Suppressor macrophage treated with lipopolysaccharide for 4 hours (primary cell): ENCODE results near the gene SYNJ2.

ENCODE experiments used
- DNase-seq: peaks from one replicate; pipeline ENCODE4 v3.0.0-alpha.2; 2020

The SYNJ2 gene

DNA sequence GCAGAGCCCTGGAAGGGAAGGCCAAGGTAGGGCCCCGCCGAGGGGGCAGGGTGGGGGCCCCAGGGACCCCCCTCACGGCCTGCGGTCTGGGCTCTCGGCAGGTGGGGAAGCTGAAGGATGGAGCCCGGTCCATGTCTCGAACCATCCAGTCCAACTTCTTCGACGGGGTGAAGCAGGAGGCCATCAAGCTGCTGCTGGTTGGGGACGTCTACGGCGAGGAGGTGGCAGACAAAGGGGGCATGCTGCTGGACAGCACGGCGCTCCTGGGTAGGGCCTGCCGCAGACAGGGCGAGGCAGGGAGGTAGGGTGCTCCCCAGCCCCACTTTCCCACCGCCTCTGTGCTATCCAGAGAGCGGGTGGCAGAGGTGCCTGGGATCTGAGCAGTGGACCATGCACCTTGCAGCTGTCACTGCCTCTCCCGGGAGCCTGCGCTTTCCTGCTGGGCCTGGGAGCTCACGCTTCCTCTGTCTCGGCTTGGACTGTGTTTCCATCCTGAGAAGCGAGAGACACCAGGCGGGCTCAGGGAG is 83.1 kb downstream of the SYNJ2 start:
- DNase-seq, result no peak

DNA sequence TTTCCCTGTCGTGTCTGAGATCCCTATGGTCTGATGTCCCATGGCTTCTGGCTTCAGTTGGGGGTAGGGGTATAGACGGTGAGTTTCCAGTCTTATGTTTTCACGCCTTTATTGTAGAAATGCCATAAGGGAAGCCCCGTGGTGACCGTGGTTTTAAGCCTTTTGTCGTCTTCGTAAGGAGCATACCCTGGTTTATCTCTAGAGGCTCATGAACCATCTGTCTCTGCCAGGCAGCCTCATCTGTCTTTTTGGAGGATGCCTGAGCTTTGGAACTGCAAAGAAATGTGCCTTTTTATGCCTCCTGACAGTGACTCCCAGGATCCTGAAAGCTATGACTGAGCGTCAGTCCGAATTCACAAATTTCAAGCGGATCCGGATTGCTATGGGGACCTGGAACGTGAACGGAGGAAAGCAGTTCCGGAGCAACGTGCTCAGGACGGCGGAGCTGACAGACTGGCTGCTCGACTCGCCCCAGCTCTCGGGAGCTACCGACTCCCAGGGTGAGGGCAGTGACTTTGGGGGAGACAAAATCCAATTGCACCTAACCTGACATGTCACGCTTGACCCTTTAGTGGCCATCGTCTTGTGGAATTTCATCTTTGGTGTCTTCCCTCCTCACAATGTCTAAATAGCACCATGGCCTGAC is 84.6 kb downstream of the SYNJ2 start:
- DNase-seq, result no peak

DNA sequence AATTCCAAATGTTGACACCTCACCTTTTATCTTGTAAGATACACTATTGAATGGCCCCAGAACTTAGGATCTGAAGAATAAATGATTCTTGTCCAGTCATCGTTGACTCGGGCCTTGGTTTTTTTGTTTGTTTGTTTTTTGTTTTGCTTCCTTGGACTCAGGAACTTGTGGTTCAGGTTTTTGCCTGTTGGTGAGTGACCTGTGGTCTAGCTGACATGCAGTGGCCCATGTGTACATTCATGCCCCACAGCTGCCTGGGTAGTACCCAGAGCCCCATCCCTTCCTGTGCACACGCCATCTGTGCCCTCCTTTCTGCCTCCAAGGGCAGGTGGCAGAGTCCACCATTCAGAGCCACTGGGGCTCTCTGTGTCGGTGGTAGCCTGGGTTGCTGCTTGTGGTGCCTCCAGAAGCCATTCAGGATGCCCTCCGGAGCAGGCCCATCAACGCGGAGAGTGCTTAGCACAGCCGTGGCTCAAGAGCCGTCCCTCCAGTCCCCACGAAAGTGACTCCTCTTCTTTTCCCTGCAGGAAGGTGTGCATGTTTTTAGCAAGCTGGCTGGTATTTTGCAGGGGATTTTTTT is 85.9 kb downstream of the SYNJ2 start:
- DNase-seq, result no peak

DNA sequence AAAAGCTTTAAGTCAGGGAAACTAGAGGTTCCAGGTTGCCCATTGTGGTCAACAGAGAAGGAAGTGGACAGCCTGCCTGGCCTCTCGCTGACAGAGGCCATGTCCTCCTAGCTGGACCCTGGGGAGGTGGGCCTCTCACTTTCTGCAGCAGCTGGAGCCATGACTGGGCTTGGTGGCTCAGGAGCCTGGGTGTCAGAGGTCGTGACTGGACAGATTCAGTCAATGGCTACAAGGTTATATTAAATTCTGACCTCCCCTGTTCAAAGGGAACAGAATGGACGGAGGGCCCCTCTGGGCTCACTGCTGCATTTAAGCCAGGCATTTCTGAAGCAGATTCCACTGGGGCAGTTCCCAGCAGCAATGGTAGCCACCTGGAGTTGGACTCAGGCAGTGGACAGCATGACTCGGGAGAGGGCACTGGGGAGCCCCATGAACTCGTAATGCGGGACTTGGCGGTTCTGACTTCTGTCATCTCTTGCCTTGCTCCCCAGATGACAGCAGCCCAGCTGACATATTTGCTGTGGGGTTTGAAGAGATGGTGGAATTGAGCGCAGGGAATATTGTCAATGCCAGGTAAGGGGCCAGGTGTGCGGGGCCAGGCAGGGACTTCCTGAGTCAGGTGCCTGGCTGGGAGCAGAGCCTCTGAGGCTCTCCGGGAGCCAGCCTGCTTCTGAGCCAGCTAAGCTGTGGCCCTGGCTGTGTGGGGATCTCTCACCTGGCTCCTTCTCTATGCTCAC is 86.7 kb downstream of the SYNJ2 start:
- DNase-seq, result no peak

DNA sequence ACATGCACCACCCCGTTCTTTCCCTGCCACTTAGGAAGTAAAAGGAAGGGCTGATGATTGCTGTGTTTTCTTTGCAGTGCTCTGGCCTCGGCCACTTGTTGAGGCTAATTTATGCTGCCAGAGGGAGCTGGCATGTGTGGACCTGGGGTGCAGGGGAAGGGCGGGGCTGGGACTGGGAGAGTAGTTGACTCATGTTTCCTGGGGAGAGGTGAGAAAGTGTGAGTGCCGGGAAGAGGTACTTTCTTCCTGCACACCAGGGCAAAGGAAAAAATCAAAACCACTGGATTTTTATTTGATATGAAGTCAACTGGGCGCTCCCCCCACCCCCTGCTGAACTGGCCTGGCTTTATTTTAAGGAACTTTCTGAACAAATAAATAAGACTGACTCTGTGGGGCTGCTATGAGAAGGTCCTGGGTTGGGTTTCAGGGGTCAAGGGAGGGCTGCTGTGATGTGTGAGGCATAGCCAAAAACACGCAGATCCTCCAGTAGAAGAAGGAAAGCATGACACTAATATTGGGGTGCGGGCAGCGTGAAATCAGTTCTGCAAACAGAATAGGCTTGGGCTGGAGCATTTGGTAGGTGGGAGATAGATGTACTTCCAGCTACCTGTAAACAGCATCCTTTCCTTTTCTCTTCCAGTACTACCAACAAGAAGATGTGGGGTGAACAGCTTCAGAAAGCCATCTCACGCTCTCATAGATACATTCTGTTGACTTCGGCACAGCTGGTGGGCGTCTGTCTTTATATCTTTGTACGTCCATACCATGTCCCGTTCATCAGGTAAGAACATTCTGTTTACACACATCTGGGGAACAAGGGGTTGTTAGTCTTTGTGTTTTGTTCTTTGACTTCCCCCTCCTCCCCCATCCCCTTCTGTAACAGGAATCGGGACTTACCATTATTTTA is 87.5 kb downstream of the SYNJ2 start:
- DNase-seq, result no peak

DNA sequence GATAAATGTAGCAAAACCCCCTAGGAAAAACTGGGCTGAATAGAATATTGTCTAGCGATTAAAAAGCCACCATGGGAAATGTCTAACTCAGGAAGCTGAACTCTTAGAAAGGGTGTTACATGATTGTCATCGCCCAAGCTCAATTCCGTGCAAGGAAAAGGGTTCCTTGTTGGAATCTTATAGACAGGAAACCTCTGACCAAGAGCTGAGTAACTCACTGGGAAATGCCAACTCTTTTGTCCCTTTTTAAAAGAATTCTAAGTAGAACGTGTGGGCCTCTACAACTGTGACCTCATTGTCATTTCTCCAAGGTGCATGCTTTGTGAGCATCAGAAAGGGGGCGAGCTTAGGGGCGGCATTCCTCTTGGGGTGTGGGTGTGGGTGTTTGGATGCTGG is 88.1 kb downstream of the SYNJ2 start:
- DNase-seq, result no peak

DNA sequence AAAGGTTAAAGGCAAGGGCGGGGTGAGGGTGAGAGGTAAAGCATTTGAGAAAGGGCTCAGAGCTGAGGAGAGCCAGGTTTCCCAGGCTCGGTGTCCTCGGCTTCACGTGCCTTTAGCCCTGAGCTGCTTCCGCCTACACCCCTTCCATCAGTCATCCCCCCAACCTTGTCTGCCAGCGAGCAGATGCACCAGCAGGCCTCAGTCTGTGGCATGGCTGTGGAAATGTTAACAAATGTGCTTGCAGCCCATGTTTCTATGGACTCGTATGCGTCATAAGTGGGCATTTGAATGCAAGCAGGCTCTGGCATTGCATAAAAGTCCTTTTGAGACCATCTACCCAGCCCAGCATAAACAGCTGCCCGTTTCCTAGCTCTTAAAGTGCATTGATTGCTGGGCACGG is 88.8 kb downstream of the SYNJ2 start:
- no peak for DNase-seq

DNA sequence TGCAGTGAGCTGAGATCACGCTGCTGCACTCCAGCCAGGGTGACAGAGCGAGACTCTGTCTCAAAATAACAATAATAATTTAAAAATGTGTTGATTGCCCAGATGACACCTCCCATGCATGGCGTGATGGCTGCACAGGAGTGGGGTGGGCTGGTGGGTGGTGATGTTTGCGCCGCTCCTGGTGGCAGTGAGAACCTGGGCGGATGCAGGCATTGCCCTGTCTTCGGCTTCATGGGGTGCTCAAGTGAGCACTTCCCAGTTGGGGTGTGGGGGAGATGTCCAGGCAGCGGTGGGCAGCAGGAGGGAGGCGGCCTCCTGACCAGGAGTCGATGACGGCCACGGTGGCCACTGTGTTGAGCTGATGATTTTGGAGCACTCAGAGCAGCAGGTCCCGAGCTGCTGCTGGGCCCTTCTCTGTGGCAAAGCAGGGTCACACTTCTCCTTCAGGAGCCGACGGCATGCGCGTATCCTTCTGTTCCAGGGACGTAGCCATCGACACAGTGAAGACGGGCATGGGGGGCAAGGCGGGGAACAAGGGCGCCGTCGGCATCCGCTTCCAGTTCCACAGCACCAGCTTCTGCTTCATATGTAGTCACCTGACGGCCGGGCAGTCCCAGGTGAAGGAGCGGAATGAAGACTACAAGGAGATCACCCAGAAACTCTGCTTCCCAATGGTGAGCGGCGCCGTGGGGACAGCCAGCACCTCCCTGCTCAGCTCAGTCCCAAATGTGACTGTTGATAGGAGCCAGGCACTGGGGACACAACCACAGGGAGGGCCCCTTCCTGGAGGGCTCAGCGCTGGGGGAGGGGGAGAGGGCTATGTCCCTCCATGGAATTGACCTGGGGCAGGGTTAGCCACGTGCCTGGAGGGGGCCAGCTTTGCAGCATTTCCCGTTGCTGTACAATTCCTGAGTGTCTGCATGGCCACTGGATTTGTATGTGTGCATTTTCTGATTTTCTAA is 89.7 kb downstream of the SYNJ2 start:
- DNase-seq, result no peak

DNA sequence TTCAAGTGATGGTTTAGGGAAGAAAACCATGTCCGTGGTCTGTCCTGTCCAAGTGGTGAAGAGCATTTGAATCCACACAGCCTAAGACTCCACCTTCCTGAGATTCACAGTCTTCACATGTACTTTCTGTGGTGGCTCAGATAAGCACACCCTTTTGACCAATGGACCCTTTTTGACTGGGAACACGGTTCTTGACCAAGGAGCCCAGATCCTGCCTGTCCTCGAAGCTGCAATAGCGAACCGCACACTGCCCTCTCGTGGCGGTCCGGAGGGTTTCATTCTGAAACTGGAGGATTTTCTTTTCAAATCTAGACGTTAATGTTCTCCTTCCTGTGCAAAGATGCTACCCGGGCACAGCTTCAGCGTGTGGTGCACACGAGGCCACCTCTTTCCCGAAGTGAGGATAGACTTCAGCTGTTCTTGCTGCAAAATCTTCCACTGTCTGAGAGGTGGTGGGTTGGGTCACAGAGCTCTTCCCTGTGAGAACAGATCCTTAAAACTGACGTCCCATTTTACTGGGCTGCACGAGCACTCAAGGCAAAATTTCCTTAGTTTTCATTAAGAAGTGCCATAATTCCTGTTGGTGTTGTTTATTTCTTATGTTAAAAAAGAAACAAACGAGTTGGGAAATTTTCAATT is 90.5 kb downstream of the SYNJ2 start:
- DNase-seq, result peak; percentile 76

DNA sequence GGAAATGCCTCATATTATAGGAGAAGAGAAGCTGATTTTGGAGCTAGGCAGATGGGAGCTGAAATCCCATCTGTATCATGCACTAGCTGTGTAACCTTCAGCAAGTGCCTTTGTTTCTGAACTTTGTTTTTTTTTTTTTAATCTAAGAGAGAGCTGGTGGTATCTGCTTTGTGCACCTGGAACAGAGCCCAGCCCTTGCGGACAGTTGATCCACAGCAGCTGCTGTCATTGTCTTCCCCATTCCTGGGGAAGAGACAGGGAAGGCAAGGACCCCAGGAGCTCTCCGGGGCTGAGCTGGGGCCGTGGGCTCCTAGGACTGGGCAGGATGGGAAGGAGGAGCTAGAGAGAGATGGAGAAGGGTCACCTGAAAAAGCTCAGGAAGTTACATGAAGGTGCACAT is 92.1 kb downstream of the SYNJ2 start:
- no peak for DNase-seq

DNA sequence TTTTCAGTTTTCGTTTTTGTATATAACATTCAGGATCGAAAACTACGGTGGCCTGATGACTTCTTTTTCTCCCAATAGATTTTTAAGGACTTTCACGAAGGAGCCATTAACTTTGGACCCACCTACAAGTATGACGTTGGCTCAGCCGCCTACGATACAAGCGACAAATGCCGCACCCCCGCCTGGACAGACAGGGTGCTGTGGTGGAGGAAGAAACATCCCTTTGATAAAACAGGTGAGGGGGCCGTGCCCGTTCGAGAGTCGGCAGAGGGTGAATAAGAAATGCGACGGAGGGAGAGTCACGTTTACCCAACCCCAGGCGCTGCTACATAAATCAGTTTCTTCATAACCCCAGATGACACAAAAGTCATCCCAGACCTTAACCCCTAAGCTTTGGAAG is 94.9 kb downstream of the SYNJ2 start:
- DNase-seq, result no peak

DNA sequence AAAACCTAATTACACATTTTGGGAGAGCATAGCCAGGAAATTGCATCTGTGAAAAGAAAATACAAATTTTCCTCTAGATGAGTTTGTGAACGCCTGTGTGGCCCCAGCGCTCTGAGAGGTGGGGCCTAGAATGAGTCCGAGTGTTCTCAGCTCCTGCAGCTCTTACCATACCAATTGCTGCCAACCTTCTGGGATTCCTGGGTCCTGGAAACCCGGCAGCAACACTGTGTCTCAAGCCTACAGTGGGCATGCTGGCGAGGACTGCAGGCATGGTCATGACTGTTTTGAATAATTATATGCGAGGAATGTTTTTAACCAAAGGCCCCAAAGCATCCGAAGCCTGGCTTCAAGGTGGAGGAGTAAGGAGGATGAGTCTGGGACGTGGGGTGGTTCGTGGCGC is 96.0 kb downstream of the SYNJ2 start:
- no peak for DNase-seq

DNA sequence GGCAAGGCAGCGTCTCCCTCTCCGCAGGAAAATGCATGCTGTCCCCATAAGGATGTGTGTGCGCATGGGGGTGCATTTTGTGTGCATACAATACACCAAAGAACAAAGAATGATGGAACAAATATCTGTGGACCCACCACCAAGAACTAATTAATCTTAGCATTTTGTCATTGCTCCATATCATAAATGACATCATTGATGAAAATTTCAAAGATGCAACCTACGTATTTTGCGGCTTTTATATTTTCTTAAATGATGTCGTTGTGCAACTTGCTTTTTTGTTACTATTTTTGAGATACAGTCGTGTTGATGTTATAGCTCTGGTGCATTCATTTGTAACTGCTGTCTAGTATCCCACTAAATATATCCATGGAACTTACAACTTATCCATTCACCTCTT is 96.7 kb downstream of the SYNJ2 start:
- DNase-seq, result no peak

DNA sequence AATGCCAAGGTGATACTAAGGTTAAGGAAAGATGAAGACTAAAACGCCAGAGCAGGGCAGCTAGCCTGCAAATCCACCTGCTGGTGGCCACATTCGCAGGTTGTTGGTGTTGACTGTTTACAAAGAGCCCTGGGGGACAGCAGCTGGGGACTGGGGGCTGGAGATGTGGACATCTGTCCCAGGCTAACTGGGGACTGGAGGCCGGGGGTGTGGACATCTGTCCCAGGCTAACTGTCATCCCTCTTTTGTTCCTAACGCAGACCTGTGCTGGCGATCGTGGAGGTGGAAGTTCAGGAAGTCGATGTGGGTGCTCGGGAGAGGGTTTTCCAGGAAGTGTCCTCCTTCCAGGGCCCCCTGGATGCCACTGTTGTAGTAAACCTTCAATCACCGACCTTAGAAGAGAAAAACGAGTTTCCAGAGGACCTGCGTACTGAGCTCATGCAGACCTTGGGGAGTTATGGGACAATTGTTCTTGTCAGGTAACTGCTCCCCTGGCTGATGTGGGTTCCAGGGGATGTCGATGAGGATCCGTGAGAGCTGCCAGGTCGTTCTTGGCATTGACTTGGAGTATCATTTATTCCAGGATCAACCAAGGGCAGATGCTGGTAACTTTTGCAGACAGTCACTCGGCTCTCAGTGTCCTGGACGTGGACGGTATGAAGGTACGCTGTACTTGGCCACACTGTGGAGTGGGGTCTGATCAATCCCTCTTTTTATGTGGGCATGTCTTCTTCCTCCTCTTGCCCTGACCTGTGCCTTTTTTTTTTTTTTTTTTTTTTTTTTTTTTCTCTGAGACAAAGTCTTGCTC is 99.4 kb downstream of the SYNJ2 start:
- no peak for DNase-seq

DNA sequence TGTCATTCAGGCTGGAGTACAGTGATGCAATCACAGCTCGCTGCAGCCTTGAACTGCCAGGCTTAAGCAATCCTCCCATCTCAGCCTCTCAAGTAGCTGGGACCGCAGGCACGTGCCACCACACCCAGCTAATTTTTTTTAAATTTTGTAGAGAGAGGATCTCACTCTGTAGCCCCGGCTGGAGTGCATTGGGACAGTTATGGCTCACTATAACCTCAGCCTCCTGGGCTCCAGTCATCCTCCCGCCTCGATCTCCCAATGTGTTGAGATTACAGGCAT is 99.9 kb downstream of the SYNJ2 start:
- peak; percentile 79 for DNase-seq

DNA sequence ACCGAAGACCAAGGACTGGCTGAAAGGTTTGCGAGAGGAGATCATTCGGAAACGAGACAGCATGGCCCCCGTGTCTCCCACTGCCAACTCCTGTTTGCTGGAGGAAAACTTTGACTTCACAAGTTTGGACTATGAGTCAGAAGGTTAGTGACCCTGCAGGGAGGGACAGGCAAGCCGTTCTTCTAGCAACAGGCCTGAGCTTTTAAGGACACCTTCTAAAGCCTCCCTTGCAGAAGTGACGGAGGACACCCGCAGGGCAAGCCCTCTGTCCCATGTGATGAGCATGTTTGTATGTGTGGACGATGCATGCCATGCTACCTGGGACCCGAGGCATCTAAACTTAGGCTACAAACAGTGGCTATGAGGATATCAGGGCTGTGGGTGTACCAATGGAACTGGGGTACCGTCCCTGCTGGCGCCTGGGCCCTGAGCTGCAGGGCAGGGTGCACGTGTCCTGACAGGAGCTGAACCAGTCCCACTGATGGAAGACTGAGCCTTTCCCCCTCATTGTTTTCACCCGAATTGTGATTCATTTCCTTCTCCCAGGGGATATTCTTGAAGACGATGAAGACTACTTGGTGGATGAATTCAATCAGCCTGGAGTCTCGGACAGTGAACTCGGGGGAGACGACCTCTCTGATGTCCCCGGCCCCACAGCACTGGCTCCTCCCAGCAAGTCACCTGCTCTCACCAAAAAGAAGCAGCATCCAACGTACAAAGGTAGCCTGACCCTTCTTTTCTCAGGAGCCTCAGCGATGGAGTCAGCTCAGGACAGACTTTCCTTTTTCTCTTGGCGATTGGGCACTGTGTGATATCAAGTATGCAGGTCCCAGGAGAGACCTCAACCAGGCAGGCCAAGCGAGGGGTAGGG is 102.0 kb downstream of the SYNJ2 start:
- no peak for DNase-seq

DNA sequence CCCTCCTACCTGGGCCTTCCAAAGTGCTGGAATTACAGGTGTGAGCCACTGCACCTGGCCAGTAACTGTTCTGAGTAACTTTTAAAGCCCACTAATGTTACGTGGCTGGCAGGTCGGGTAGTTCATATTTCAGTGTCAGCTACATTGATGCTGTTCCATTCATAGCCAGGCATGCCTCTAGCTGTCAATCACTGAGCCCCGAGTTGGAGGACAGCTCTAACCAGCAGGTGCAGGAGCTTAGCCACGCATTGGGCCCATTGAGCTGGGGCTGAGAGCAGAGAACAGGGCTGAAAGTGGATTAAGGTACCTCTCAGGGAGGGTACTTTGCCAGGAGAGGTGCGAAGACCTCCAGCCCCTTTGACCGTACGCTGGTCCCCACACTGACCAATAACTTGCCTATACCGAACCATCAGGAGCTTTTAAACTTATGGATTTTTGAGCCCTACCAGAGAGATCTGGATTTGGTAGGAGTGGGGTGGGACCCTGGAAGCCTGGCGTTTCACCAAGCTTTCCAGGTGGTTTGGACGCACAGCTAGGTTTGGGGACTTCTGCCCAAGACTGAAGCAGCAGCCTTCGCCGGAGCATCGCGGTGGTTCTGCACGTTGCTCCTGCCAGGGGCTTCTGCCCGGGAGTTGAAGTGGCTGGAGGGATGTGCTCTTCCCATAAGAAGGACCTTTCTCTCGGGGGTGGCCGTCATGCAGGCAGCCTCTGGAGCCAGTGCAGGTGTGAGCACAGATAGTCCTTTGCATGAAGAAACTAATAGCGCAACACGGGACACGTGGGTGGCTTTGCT is 103.8 kb downstream of the SYNJ2 start:
- no peak for DNase-seq

DNA sequence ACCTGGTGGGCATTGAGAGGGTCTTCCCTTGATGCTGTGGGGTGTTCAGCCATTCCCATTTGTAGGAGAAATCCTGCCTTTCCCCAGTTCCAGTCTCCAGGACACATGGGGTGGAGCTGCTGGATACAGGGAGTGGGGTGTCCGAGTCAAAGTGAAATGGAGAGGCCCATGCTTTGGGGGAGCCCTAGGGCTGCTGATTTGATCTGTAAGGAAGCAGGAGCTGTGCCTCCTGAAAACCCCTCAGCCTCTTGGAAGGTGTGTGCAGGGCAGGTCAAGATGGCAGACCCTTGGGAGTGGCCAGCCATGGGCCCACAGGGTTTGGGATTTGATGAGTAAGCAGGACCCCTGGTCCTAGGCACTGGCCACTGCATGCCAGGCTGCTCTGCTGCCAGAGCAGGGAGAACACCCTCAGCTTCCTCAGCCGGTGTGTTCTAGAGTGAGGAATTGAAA is 104.4 kb downstream of the SYNJ2 start:
- no peak for DNase-seq
